VCaP (cell line): Measurements from ENCODE around the gene SMG1.

Experiments
- H3K27ac ChIP-seq: fragments of 450-650 bp; 2 replicates; pipeline ENCODE4 v1.5.1; 2017
- TF ChIP-seq, protein P1 (sequence below): fragments of 450-650 bp; conservative IDR thresholded peaks from 2 replicates; pipeline ENCODE4 v1.5.1; 2017; ENCODE audit warnings: mild to moderate bottlenecking, moderate library complexity

SMG1 gene

DNA sequence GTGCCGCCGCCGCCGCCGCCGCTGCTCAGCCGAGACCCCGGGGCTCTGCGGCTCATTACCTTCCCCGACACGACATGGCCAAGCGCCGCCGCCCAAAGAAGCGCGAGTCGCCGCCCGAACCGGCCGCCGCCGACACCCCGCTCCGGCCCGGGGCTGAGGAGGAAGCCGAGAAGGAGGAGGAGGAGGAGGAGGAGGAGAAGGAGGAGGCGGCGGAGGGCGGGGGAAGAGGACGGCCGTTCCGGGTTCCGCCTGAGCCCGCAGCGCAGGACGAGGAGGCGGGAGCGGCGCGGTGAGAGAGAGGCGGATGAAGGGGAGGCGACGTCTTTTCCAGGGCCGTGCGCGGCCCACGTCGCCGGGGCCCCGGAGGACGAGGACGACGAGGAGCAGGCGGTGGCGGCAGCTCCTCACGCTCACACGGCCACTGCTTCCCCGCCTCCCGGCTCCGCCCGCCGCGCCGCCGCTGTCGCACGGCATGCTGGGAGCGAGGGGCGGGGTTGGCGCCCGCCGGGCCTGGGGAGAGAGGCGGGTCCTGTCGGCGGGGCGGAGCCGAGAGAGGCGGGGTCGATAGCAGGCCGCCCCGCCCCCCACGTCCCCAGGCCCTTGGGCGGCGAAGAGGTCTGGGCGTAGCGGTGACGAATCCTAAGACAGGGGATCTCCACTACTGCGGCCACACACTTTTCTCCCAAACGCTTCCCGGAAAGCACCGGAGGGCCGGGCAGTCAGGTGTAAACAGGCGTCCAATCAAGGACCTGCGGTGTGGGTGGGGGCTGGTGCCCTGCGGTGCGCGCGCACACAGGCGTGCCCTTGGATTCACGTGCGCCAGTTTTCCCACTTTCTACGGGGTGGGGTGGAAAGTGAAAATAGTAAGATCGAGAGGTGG lies at the start of gene SMG1:
Gene SMG1 (minus strand): TSS at position 423 of the 880 bp plus-strand sequence. CDS start 367 bp downstream, at position 56.
- H3K27ac ChIP-seq: peak within 1 kb of the TSS; percentile 80

DNA sequence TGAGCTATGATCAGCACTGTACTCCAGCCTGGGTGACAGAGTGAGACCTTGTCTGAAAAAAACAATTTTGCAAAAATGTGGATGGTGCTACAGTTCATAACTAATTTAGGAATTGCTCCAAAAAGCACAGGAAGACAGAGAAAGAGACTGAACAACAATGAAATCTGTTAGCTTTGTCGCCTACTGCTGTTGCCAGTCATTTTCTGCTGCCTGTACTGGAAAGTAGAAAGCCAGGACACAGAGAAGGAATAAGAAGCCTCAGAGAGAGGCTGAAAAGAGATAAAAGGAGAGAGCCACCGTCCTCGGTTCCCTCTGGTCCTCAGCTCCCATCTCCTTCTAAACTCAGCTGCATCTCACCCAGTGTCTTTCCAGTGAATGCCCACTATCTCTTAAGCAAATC lies 48.9 kb upstream of the SMG1 start:
- TF ChIP-seq, protein P1, sequence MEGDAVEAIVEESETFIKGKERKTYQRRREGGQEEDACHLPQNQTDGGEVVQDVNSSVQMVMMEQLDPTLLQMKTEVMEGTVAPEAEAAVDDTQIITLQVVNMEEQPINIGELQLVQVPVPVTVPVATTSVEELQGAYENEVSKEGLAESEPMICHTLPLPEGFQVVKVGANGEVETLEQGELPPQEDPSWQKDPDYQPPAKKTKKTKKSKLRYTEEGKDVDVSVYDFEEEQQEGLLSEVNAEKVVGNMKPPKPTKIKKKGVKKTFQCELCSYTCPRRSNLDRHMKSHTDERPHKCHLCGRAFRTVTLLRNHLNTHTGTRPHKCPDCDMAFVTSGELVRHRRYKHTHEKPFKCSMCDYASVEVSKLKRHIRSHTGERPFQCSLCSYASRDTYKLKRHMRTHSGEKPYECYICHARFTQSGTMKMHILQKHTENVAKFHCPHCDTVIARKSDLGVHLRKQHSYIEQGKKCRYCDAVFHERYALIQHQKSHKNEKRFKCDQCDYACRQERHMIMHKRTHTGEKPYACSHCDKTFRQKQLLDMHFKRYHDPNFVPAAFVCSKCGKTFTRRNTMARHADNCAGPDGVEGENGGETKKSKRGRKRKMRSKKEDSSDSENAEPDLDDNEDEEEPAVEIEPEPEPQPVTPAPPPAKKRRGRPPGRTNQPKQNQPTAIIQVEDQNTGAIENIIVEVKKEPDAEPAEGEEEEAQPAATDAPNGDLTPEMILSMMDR: no peak

DNA sequence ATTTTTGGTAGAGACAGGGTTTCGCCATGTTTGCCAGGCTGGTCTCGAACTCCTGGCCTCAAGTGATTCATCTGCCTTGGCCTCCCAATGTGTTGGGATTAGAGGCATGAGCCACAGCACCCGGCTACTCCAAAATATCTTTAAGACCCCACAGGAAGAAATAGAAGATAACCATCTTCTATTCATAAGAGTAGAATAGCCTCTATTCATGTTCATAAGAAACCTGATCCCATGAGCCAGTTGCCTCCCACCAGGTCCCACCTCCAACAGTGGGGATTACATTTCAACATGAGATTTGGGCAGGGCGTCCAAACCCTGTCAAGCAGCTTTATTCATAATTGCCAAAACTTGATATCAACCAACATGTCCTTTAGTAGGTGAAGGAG lies 43.6 kb upstream of the SMG1 start:
- TF ChIP-seq, protein P1: no peak
- no peak overlapping the region for H3K27ac ChIP-seq

More for the DNA sequence above, 48.9 kb upstream of the SMG1 start:
- H3K27ac ChIP-seq: peak overlapping the region; percentile 47

DNA sequence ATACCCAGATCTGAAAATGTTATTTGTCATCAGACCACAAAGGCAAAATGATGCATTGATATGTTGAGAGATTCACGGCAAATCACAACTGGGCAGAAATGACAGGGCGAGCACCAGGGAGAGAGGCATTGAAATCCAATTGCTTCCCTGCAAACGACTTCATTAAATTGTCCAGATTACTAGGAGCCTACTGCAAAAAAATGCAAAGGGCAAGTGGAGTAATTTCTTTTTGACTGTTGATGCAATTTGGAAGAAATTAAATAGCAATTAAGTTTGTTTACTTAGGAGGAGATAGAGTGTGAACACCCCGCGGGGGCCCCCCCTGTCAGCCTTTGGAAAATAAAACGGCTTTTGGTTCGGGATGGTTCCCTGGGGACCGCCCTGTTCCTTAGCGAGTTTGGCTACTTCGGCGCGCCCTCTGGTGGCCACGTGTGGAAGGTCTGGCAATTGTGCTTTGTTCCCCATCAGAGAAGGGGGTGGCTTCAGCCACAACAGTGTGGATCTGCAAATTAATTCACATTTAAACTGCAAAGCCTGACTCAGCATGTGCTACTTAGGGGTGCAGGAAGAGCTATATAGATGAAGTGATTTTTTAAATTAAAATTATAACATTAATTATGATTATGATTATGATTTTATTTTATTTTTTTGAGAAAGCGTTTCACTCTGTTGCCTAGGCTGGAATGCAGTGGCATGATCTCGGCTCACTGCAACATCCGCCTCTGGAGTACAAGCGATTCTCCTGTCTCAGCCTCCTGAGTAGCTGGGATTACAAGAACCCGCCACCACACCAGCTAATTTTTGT lies 43.0 kb upstream of the SMG1 start:
- TF ChIP-seq, protein P1: peak; percentile 87
- H3K27ac ChIP-seq: no peak overlapping the region

GRCh38 chr16:18966791-18967190 lies 40.6 kb upstream of the SMG1 start:
- TF ChIP-seq, protein P1: no peak
- no peak overlapping the region for H3K27ac ChIP-seq

- TF ChIP-seq, protein P1: no peak
- H3K27ac ChIP-seq: no peak overlapping the region
Observed at GRCh38 chr16:18965555-18965954, 39.3 kb upstream of the SMG1 start.

GRCh38 chr16:18959031-18959505 lies 32.9 kb upstream of the SMG1 start:
- H3K27ac ChIP-seq: no peak overlapping the region
- TF ChIP-seq, protein P1: no peak
